ENCODE measurements around the gene ZNF398. TPM values are rescaled to one million over a fixed set of nuclear protein-coding genes. Genes with fewer than 3 reads are reported as not detected.

Gene ZNF398
- total RNA-seq, 4 donors from 2014 or later, result 9.5 to 15.8 (median 14.4) TPM

DNA sequence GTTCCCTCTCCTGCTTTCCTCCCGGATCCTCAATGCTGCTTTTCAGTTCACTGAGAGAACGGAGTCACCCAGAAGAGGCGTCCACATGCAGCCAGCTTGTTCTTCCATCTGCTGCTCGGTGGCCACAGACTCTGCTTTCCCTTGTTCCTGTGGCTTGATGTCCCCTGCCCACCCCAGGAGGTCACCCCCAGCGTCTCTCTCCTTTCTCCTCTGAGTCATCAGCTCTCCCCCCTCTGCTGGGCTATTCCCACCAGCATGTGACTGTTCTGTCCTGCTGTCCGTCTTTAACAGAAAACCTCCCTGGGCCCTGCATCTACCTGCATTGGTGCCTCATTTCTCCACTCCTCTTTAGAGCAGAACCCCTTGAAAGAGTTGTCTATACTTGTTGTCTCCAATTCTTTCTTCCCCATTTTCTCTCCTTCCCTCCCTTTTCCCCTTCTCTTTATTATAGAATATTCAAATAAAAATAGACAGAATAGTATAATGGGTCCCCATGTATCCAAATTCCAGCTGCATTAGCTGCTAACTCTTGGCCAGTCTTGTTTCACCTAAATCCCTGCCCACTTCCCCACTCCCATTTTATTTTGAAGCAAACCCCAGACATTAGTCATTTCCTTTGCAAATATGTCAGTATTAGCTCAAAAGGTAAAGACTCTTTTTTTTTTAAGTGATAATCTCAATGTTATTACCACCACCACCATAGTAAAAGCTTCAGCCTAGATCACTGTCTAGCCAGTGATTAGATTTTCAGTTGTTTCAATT, 52.2 kb downstream of the ZNF398 start:
- TF ChIP-seq, protein P1, sequence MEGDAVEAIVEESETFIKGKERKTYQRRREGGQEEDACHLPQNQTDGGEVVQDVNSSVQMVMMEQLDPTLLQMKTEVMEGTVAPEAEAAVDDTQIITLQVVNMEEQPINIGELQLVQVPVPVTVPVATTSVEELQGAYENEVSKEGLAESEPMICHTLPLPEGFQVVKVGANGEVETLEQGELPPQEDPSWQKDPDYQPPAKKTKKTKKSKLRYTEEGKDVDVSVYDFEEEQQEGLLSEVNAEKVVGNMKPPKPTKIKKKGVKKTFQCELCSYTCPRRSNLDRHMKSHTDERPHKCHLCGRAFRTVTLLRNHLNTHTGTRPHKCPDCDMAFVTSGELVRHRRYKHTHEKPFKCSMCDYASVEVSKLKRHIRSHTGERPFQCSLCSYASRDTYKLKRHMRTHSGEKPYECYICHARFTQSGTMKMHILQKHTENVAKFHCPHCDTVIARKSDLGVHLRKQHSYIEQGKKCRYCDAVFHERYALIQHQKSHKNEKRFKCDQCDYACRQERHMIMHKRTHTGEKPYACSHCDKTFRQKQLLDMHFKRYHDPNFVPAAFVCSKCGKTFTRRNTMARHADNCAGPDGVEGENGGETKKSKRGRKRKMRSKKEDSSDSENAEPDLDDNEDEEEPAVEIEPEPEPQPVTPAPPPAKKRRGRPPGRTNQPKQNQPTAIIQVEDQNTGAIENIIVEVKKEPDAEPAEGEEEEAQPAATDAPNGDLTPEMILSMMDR (IDR thresholded peaks at IDR 0.05; ENCODE audit: low read depth), result no peak

DNA sequence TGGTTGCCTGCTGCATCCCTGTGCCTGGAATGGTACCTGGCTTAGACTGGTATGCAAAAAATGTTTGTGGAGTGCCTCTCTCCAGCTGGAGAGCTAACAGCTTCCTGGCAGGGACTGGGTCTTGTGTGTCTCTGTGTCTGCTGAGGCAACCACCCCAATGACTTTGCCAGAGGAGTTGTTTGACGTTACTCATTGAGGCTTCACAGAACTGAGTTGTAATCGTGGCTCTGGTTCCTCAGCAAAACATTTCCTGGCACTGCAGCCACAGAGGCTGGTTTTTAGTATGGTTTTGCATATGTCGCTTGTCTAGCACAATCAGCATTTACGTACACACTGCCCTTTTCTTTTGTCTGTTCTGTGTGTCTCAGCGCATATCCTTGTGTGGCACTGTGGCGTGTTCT, 55.6 kb downstream of the ZNF398 start:
- TF ChIP-seq, protein P1 (IDR thresholded peaks at IDR 0.05; ENCODE audit: low read depth), result no peak

DNA sequence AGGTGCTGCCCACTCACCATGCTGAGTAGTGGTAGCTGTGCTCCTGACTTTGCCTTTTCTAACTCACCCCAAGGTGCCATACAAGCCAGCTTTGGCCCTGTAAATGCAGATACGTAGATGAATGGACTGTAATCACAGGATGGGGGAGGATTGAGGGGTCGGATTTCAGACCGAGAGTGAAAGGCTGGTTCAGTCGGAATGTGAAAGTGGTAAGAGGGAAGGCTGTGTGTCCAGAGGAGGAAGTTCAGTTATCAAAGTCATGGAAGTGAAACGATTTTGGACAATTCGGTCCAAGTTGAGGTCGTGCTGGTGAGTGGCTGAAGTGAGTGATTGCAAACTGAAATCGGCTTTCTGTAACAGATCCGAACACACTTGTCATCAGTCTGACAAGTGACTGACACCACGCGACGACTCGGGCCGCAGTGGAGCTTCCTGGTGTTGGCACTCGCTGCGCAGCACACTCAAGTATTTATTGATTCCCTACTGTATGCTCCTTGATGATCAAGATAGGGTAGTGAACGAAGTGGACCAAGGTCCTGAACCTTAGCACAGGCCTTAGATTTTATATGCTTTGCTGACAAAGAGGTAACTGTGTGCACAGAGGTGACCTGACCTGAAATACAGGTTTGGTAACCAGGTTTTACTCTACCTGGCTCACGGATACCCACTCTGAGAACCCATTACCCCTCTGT, 58.6 kb downstream of the ZNF398 start:
- TF ChIP-seq, protein P1 (IDR thresholded peaks at IDR 0.05; ENCODE audit: low read depth), result no peak

DNA sequence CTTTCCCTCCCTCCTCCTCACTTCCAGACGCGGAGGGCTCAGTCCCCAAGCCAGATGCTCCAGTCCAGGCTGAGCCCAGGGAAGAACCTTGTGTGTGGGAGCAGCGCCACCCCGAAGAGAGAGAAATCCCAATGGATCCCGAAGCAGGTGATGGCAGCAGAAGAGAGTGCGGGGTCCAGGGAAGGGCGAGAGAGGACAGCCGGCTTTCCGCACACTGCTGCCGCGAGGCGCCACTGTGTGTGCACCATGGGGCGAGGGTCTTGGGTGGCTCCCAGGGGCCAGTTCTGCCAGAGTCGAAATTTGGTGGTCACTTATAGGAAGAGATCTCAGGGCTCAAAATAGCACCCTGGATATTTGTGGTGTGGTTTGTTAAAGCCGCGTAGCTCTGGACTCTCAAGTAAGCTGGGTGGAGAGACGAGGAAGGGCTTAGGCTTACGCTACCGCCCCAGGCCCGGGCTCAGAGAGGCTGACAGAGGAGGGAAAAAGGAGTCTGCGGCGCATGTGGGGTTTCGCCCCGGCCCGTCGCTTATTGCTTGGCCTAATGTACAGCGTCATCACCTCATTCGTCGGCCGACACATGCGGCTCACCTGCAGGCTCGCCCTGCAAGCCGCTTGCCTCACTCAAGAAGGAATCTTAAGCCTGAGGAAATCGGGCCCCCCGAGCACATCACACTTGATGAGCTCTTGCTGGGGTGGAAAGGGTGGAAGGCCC, 60.2 kb downstream of the ZNF398 start:
- TF ChIP-seq, protein P1 (IDR thresholded peaks at IDR 0.05; ENCODE audit: low read depth), result no peak

DNA sequence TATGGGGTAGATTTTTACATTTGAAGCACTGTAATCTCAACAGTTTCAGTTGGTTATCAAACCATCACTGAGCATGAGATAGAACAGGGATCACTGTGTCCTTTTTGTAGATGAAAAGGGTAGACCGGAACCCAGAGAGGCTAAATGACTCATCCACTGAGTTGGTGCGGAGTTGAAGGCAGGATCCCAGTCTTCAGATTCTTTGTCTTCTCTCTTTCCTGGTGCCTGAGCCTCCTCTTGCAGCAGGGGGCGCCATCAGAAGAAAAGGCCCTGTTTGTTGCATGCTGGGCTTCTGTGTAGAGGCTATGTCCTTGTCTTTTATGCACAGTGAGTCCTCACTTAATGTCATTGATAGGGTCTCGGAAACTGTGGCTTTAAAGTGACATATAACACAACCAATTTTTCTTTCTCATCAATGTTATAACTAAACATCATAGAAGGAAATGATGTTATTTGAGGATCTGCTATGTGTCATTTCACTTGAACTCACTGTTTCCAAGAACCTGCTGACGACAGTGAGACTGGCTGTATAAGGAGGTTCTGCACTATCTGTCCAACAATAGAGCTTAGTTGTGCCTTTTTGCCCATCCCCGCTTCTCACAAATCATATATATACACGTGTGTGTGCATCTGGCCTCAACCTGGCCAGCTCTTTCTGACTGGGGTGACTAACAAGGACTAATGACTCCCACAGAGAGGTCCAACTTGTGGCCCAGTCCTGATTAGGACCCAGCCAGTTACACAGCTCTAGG, 62.4 kb downstream of the ZNF398 start:
- TF ChIP-seq, protein P1 (IDR thresholded peaks at IDR 0.05; ENCODE audit: low read depth), result no peak

DNA sequence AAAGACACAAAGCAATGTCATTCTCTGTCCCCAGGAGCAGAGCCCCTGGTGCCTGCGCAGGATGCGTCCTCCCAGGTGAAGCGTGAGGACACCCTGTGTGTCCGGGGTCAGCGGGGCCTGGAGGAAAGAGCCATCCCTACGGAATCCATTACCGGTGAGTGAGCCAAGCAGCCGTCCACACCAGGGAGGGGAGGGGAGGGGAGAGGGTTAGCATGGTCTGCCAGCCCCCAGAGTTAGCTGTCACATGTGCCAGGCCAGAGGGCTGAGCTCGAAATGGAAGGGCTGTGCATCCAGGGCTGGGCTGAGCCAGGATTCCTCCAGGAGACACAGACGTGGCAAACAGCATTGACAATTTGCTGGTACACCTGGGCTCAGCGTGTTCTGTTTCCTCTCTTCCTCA, 63.3 kb downstream of the ZNF398 start:
- TF ChIP-seq, protein P1 (IDR thresholded peaks at IDR 0.05; ENCODE audit: low read depth), result no peak

Measured in subcutaneous adipose tissue (tissue), 4 donors.